ENCODE measurements around the gene DNASE1L1.

DNA sequence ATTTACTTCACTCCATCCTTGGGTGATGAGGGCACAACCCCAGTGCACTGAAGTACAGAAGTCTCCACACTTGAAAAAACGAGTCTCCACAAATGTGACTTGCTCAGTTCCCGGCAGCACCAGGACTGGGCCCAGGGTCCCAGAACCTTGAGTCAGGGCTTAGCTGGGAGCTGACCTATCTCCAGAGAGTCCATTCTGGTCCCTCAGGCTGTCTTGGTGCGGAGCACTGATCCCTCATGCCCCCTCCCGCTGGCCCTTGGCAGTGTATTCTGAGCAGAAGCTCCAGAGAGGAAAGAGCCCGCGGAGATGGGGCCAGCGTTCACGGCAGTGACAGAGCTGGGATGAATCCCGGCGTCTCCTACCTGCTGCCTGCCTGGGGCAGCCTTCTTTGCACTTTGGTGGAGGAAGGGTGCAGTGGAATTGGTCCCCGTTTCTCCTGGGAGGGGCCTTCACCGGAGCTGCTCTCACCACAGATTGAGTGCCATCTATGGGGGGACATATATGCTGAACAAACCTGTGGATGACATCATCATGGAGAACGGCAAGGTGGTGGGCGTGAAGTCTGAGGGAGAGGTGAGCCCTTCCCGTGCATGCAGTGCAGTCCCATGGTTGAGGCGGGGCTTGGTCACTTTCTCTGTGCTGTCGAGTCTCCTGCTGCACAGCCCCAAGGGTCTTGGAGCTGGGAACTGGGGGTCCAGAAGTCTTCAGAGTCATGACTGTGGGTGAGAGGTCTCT, 31.7 kb upstream of the DNASE1L1 start:
- TF ChIP-seq, protein P1, sequence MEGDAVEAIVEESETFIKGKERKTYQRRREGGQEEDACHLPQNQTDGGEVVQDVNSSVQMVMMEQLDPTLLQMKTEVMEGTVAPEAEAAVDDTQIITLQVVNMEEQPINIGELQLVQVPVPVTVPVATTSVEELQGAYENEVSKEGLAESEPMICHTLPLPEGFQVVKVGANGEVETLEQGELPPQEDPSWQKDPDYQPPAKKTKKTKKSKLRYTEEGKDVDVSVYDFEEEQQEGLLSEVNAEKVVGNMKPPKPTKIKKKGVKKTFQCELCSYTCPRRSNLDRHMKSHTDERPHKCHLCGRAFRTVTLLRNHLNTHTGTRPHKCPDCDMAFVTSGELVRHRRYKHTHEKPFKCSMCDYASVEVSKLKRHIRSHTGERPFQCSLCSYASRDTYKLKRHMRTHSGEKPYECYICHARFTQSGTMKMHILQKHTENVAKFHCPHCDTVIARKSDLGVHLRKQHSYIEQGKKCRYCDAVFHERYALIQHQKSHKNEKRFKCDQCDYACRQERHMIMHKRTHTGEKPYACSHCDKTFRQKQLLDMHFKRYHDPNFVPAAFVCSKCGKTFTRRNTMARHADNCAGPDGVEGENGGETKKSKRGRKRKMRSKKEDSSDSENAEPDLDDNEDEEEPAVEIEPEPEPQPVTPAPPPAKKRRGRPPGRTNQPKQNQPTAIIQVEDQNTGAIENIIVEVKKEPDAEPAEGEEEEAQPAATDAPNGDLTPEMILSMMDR (IDR thresholded peaks at IDR 0.05; ENCODE audit: low read length) = no peak
- no peak for TF ChIP-seq EZH2 (optimal IDR thresholded peaks at IDR 0.05; ENCODE audit: low read depth, low read length)

All from MM.1S (cell line).